Lung (tissue), 12 donors: Measurements from ENCODE around the gene THOC1. TPM values are rescaled to one million over a fixed set of nuclear protein-coding genes. Genes with fewer than 3 reads are reported as not detected.

ENCODE experiments used
- ATAC-seq: fragments of 200-7000 bp; cut with Tn5 transposase; one replicate; pipeline ENCODE4 v1.9.1; 2020; ENCODE audit warnings: moderate number of reproducible peaks; ENCODE audit not compliant: insufficient read depth, low FRiP score
- DNase-seq, 3 donors: peaks; one replicate each; pipeline ENCODE4 v3.0.0-alpha.2; 2013 to 2017
- H3K27ac ChIP-seq, 2 donors: one replicate each; pipeline ENCODE4 v1.5.1; 2013; ENCODE audit warnings: mild to moderate bottlenecking in 2 of 2, moderate library complexity in 2 of 2, control low read depth in 1 of 2, inconsistent platforms in 1 of 2, low read depth in 1 of 2, low read length in 1 of 2
- H3K27me3 ChIP-seq, 3 donors: one replicate each; pipeline ENCODE4 v1.5.1; 2013; ENCODE audit warnings: low read length in 2 of 3; ENCODE audit not compliant: control insufficient read depth in 3 of 3, insufficient read depth in 3 of 3
- H3K36me3 ChIP-seq, 4 donors: one replicate each; pipeline ENCODE4 v1.5.1; 2013; ENCODE audit warnings: low read length in 4 of 4, mild to moderate bottlenecking in 1 of 4, moderate library complexity in 1 of 4; ENCODE audit not compliant: control insufficient read depth in 4 of 4, insufficient read depth in 4 of 4
- H3K4me1 ChIP-seq, 5 donors: one replicate each; pipeline ENCODE4 v1.5.1; 2013; ENCODE audit warnings: low read length in 5 of 5, mild to moderate bottlenecking in 2 of 5, moderate library complexity in 1 of 5; ENCODE audit not compliant: control insufficient read depth in 5 of 5, insufficient read depth in 5 of 5
- H3K4me3 ChIP-seq: one replicate; pipeline ENCODE4 v1.5.1; 2013; ENCODE audit warnings: mild to moderate bottlenecking, control low read depth, moderate library complexity
- H3K9ac ChIP-seq, 2 donors: one replicate each; pipeline ENCODE4 v1.5.1; 2013; ENCODE audit warnings: low read length in 2 of 2, control low read depth in 1 of 2; ENCODE audit not compliant: insufficient read depth in 1 of 2
- H3K9me3 ChIP-seq, 4 donors: one replicate each; pipeline ENCODE4 v1.5.1; 2013; ENCODE audit warnings: low read length in 3 of 4, mild to moderate bottlenecking in 1 of 4, moderate library complexity in 1 of 4; ENCODE audit not compliant: control insufficient read depth in 4 of 4, insufficient read depth in 3 of 4
- WGBS, 2 donors: extraction: QIAGEN DNeasy Blood & Tissue Kit; methylation state at CpG; one replicate each; pipeline ENCODE4 v1.1.7; 2013; 5-methylcytosine and 5-hydroxymethylcytosine counted together
- polyA plus RNA-seq, 2 donors: library from polyadenylated mRNA; stranded (reverse); fragments of 200-250 nt; gene quantifications; one replicate each; pipeline ENCODE4 v1.2.1, GENCODE V29; 2013
- total RNA-seq, 2 donors: library from RNA; depleted of rRNA in 1 of 2; stranded (reverse); fragments of >200 nt in 1 of 2; gene quantifications; one replicate each; pipeline ENCODE4 v1.2.1, GENCODE V29; 2014 to 2021
- TF ChIP-seq, protein P1 (sequence below): IDR thresholded peaks from 2 replicates; pipeline ENCODE4 v1.5.1; 2012; ENCODE audit warnings: mild to moderate bottlenecking; ENCODE audit errors: control extremely low read depth, extremely low read depth
- donor health status: control.
- donor health status: control.
- donor health status: Bipolar disorder and iron deficiency.
- donor health status: healthy.
- donor health status: DM: yes; HTN: yes; CAD: no.

Gene THOC1
- total and polyA plus RNA-seq, 4 donors = 12.1 to 109 (median 31.6) TPM

DNA sequence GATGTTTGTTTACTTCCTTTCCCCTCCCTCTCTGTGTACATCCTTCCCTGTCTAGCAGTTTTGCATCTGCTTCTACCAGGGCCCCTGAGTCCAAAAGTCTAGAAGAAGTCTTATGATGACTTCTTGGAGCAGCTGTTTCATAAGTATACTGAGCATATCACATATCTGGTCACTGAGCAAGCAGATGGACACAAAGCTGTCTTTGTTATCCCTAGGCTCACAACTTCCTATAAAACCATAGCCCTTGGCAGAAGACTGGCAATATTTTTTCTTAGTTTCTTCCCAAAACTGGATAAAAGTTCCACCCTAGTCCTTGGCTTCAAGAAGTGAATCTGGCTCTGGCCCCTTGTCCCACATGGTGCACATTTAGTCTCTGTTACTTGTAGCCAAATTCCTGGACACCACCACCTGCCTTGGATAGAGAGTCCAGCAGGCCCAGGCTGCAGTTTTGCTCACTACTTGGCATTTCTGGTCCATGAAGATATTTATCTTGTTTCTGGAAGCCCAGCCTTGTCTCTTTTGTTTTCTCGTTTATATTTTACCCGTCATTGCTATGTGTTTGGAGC lies 22.5 kb downstream of the THOC1 start:
- Histone ChIP-seq H3K27me3 (no peaks in the 10 kb centered on the region), H3K4me1 (no peaks in the 10 kb centered on the region), H3K36me3 (peaks cover 12 to 20% (median 17%) of the 10 kb centered on the region in 4 donors), H3K9me3 (no peaks in the 10 kb centered on the region), H3K4me3 (no peak overlapping the region), H3K9ac (no peak overlapping the region), H3K27ac (no peak overlapping the region)
- DNase-seq = no peak
- ATAC-seq = no peak
- WGBS, 2 donors = 95 to 96% methylated on average over 2 of the region's 2 CpGs
- TF ChIP-seq, protein P1, sequence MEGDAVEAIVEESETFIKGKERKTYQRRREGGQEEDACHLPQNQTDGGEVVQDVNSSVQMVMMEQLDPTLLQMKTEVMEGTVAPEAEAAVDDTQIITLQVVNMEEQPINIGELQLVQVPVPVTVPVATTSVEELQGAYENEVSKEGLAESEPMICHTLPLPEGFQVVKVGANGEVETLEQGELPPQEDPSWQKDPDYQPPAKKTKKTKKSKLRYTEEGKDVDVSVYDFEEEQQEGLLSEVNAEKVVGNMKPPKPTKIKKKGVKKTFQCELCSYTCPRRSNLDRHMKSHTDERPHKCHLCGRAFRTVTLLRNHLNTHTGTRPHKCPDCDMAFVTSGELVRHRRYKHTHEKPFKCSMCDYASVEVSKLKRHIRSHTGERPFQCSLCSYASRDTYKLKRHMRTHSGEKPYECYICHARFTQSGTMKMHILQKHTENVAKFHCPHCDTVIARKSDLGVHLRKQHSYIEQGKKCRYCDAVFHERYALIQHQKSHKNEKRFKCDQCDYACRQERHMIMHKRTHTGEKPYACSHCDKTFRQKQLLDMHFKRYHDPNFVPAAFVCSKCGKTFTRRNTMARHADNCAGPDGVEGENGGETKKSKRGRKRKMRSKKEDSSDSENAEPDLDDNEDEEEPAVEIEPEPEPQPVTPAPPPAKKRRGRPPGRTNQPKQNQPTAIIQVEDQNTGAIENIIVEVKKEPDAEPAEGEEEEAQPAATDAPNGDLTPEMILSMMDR = no peak

DNA sequence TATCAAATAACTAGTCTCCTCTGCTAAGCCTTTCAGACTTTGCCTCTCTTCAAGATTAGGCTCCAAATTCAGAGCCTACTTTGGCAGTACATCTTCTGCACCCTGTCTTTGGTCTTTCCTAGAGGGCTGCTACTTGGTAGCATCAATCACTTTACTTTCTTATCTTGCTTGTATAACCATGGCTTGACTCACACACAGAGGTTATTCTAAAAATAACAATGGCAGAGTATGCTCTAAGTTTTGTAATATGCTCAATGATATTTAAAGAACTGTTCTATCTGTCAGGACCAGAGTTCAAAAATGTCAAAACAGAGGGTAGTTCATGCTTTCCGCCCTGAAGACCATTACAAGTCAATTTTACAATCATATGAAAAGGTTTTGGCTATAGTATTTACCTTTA lies 27.7 kb downstream of the THOC1 start:
- H3K4me3 ChIP-seq = no peak overlapping the region
- WGBS, 2 donors = 92 to 100% methylated on average over 1 of the region's 1 CpG
- peaks cover 6 to 17% (median 8%) of the 10 kb centered on the region in 4 donors for H3K36me3 ChIP-seq
- no peak for ATAC-seq
- TF ChIP-seq, protein P1 = no peak
- H3K9ac ChIP-seq = no peak overlapping the region
- DNase-seq = no peak
- H3K27ac ChIP-seq = peak overlapping the region in 1 of 2 donors; percentile 81
- H3K4me1 ChIP-seq = no peaks in the 10 kb centered on the region
- no peaks in the 10 kb centered on the region for H3K9me3 ChIP-seq
- no peaks in the 10 kb centered on the region for H3K27me3 ChIP-seq

DNA sequence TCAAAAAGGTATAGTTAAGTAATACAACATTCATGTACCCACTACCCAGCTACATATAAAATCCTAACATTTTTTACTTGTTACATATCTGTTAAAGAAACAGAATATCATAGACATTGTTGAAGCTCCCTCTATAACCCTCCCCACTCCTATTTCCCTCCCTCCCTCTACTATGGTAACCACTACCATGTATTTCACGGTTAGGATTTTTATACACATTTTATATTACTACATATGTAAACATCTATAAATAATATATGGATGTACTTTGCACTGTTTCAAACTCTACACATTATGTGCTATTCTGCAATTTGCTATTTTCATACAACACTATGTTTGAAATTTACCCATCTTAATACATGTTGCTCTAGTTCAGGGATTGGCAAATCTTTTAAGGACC lies 36.3 kb downstream of the THOC1 start:
- TF ChIP-seq, protein P1 = no peak
- no peak for DNase-seq
- no peak overlapping the region for H3K4me3 ChIP-seq
- H3K9ac ChIP-seq = no peak overlapping the region
- 97% methylated on average over 1 of the region's 1 CpG for WGBS, 2 donors
- H3K27me3 ChIP-seq = no peaks in the 10 kb centered on the region
- ATAC-seq = no peak
- no peak overlapping the region for H3K27ac ChIP-seq
- peaks cover 0 to 9% (median 7%) of the 10 kb centered on the region in 4 donors for H3K36me3 ChIP-seq
- no peaks in the 10 kb centered on the region for H3K4me1 ChIP-seq
- H3K9me3 ChIP-seq = no peaks in the 10 kb centered on the region

DNA sequence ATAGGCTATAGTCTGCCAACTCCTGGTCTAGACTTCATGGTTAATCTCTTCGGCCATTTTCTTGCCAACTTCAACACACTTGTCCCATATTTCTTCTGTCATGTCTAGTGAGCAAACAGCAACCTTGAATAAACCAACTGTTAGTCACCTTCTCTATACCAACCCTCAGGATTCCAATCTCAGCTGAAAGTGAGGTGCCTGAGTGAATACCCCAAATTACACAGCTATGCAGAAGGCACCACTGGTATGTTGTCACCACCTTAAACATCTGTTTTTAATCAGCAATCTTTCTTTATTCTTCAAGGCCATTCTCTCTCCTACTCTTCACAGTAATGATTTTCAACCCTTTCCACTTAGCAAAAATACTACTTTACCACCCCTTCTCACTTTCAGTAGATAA lies 39.3 kb downstream of the THOC1 start:
- H3K27me3 ChIP-seq = no peaks in the 10 kb centered on the region
- H3K36me3 ChIP-seq = peaks cover 7 to 30% (median 14%) of the 10 kb centered on the region in 4 donors
- TF ChIP-seq, protein P1 = no peak
- 94 to 98% methylated on average over 1 of the region's 1 CpG for WGBS, 2 donors
- no peaks in the 10 kb centered on the region for H3K9me3 ChIP-seq
- H3K9ac ChIP-seq = no peak overlapping the region
- DNase-seq (no peak), ATAC-seq (no peak)
- H3K4me1 ChIP-seq = no peaks in the 10 kb centered on the region
- no peak overlapping the region for H3K4me3 ChIP-seq
- no peak overlapping the region for H3K27ac ChIP-seq
